ENCODE data around the gene PDIA6. TPM values are rescaled to one million over a fixed set of nuclear protein-coding genes. Genes with fewer than 3 reads are reported as not detected.

The PDIA6 gene
- total and polyA plus RNA-seq, 2 donors (not counting 1 experiment from before 2014, with no cell fraction given), result 23.8 to 53.8 TPM

GRCh38 chr2:10775831-10776230 lies 36.8 kb downstream of the PDIA6 start:
- WGBS (ENCODE audit: insufficient coverage), result 92% methylated on average over 11 of the region's 13 CpGs
- Histone ChIP-seq H3K36me3 (replicated peaks in 1 of 2; ENCODE audit: control extremely low read depth in 1 of 2, control insufficient read depth in 1 of 2, extremely low read depth in 1 of 2, insufficient read depth in 2 of 2, low read length in 1 of 2) (peaks cover 0 to 21% of the 10 kb centered on the region in 2 experiments), H3K4me1 (ENCODE audit: control insufficient read depth in 2 of 2, insufficient read depth in 2 of 2, low read length in 2 of 2) (no peaks in the 10 kb centered on the region), H3K27me3 (replicated peaks in 1 of 4; ENCODE audit: control extremely low read depth in 1 of 4, control insufficient read depth in 3 of 4, insufficient read depth in 4 of 4, low read length in 3 of 4) (no peaks in the 10 kb centered on the region), H3K79me2 (ENCODE audit: control insufficient read depth, insufficient read depth, low read length) (no peaks in the 10 kb centered on the region), H2AFZ (ENCODE audit: insufficient read depth, low read depth, low read length, poor library complexity, severe bottlenecking) (no peak overlapping the region), H3K4me2 (replicated peaks; ENCODE audit: low read depth, low read length, poor library complexity, severe bottlenecking) (no peak overlapping the region), H3K9ac (ENCODE audit: low read length) (no peak overlapping the region), H3K27ac (ENCODE audit: low read length in 2 of 2) (no peak overlapping the region), H3K4me3 (ENCODE audit: control extremely low read depth in 1 of 5, extremely low read depth in 1 of 5, insufficient read depth in 1 of 5, low read depth in 2 of 5, low read length in 4 of 5) (no peak overlapping the region), H4K20me1 (ENCODE audit: control insufficient read depth, insufficient read depth, low read length, poor library complexity, severe bottlenecking) (no peaks in the 10 kb centered on the region), H3K9me3 (ENCODE audit: control extremely low read depth in 1 of 3, control insufficient read depth in 2 of 3, insufficient read depth in 1 of 3, low read length in 2 of 3) (no peaks in the 10 kb centered on the region)
- DNase-seq, result no peak
- ATAC-seq (ENCODE audit: low read depth), result no peak
- Mint-ChIP-seq H3K4me1 (no peaks in the 10 kb centered on the region), H3K9me3 (ENCODE audit: insufficient read depth) (no peaks in the 10 kb centered on the region), H3K4me3 (no peak overlapping the region), H3K27me3 (no peaks in the 10 kb centered on the region), H3K27ac (no peak overlapping the region)
- POLR2A ChIA-PET, result no interaction called here
- intact Hi-C loops (cut with micrococcal nuclease), result no loop called here
- no peak for TF ChIP-seq CTCF (IDR thresholded peaks at IDR 0.05)
- no peak for TF ChIP-seq EZH2 (IDR thresholded peaks at IDR 0.05; ENCODE audit: borderline replicate concordance, insufficient read depth, low read depth, low read length, poor library complexity, severe bottlenecking)
- CTCF ChIA-PET, result no interaction called here

- intact Hi-C loops (cut with micrococcal nuclease), result no loop called here
- no peaks in the 10 kb centered on the region for H3K4me1 Mint-ChIP-seq
- H3K4me3 ChIP-seq (ENCODE audit: control extremely low read depth in 1 of 5, extremely low read depth in 1 of 5, insufficient read depth in 1 of 5, low read depth in 2 of 5, low read length in 4 of 5), result no peak overlapping the region
- no peaks in the 10 kb centered on the region for H4K20me1 ChIP-seq (ENCODE audit: control insufficient read depth, insufficient read depth, low read length, poor library complexity, severe bottlenecking)
- DNase-seq, result no peak
- no peak for ATAC-seq (ENCODE audit: low read depth)
- 85% methylated on average over 17 of the region's 23 CpGs for WGBS (ENCODE audit: insufficient coverage)
- H3K36me3 ChIP-seq (replicated peaks in 1 of 2; ENCODE audit: control extremely low read depth in 1 of 2, control insufficient read depth in 1 of 2, extremely low read depth in 1 of 2, insufficient read depth in 2 of 2, low read length in 1 of 2), result peaks cover 0 to 17% of the 10 kb centered on the region in 2 experiments
- no peak overlapping the region for H3K4me2 ChIP-seq (replicated peaks; ENCODE audit: low read depth, low read length, poor library complexity, severe bottlenecking)
- CTCF ChIA-PET, result no interaction called here
- no peak overlapping the region for H3K4me3 Mint-ChIP-seq
- no peaks in the 10 kb centered on the region for H3K9me3 Mint-ChIP-seq (ENCODE audit: insufficient read depth)
- no peak overlapping the region for H3K9ac ChIP-seq (ENCODE audit: low read length)
- no peak overlapping the region for H3K27ac Mint-ChIP-seq
- TF ChIP-seq CTCF (IDR thresholded peaks at IDR 0.05) (no peak), EZH2 (IDR thresholded peaks at IDR 0.05; ENCODE audit: borderline replicate concordance, insufficient read depth, low read depth, low read length, poor library complexity, severe bottlenecking) (no peak)
- no peaks in the 10 kb centered on the region for H3K4me1 ChIP-seq (ENCODE audit: control insufficient read depth in 2 of 2, insufficient read depth in 2 of 2, low read length in 2 of 2)
- no peak overlapping the region for H2AFZ ChIP-seq (ENCODE audit: insufficient read depth, low read depth, low read length, poor library complexity, severe bottlenecking)
- POLR2A ChIA-PET, result no interaction called here
- no peaks in the 10 kb centered on the region for H3K27me3 ChIP-seq (replicated peaks in 1 of 4; ENCODE audit: control extremely low read depth in 1 of 4, control insufficient read depth in 3 of 4, insufficient read depth in 4 of 4, low read length in 3 of 4)
- no peaks in the 10 kb centered on the region for H3K79me2 ChIP-seq (ENCODE audit: control insufficient read depth, insufficient read depth, low read length)
- no peaks in the 10 kb centered on the region for H3K27me3 Mint-ChIP-seq
- H3K27ac ChIP-seq (ENCODE audit: low read length in 2 of 2), result no peak overlapping the region
- no peaks in the 10 kb centered on the region for H3K9me3 ChIP-seq (ENCODE audit: control extremely low read depth in 1 of 3, control insufficient read depth in 2 of 3, insufficient read depth in 1 of 3, low read length in 2 of 3)
Measured at GRCh38 chr2:10775021-10775780, 37.4 kb downstream of the PDIA6 start.

Measured in B cell (primary cell).